PFSK-1 (cell line): ENCODE results near the gene ADAP1.

Source experiments
- FOXP2 ChIP-seq: optimal IDR thresholded peaks from 2 replicates; pipeline ENCODE3; 2011; ENCODE audit warnings: borderline replicate concordance, control low read depth, inconsistent platforms; ENCODE audit not compliant: insufficient read depth; ENCODE audit errors: extremely low read length, extremely low read depth
- POLR2AphosphoS5 ChIP-seq: IDR thresholded peaks from 2 replicates; pipeline ENCODE4 v1.6.1; 2012; ENCODE audit warnings: low read depth, mild to moderate bottlenecking, control low read depth, low read length, moderate library complexity
- REST ChIP-seq, 2 experiments: IDR thresholded peaks; 2 replicates each; pipeline versions ENCODE4 v1.6.1 to v1.8.0; 2011 to 2012; ENCODE audit warnings: low read depth in 2 of 2, low read length in 2 of 2, control low read depth in 1 of 2, inconsistent platforms in 1 of 2, mild to moderate bottlenecking in 1 of 2, moderate library complexity in 1 of 2; ENCODE audit not compliant: insufficient read depth in 1 of 2
- SIN3A ChIP-seq: IDR thresholded peaks from 2 replicates; pipeline ENCODE4 v1.6.1; 2012; ENCODE audit warnings: mild to moderate bottlenecking, low read length, moderate library complexity, borderline replicate concordance; ENCODE audit not compliant: insufficient read depth
- TAF1 ChIP-seq: IDR thresholded peaks from 2 replicates; pipeline ENCODE4 v1.6.1; 2012; ENCODE audit warnings: low read length, control low read depth, borderline replicate concordance; ENCODE audit not compliant: insufficient read depth

- TF ChIP-seq REST (IDR thresholded peaks at IDR 0.05; ENCODE audit: insufficient read depth in 1 of 2, low read depth in 2 of 2, low read length in 2 of 2) (no peak), POLR2AphosphoS5 (no peak), TAF1 (no peak), SIN3A (no peak), FOXP2 (no peak)
Observed at GRCh38 chr7:861222-861621, 93.3 kb downstream of the ADAP1 start.
